A673 (cell line): ENCODE data around the gene CLUH. TPM values are rescaled to one million over a fixed set of nuclear protein-coding genes. Genes with fewer than 3 reads are reported as not detected.

Experiments
- BruUV-seq: library from RNA; stranded (reverse); fragments of 400-500 nt; replicated peaks from 2 replicates; lab custom pipeline; 2021; lab: Mats Ljungman, UMichigan
- CTCF ChIA-PET: fragments of 300-600 bp; sonication (Branson Sonifier 250); formaldehyde crosslinking; loops from one replicate; lab custom pipeline; 2022; ENCODE audit warnings: antibody characterized with exemption; lab: Charles Lee
- POLR2A ChIA-PET: fragments of 300-600 bp; sonication (Branson Sonifier 250); formaldehyde crosslinking; loops from one replicate; lab custom pipeline; 2022; ENCODE audit warnings: antibody characterized with exemption; ENCODE audit not compliant: low non-redundant PET; lab: Charles Lee
- DNase-seq: peaks from one replicate; pipeline ENCODE4 v3.0.0-alpha.2; 2015; ENCODE audit warnings: low spot score
- H3K27ac ChIP-seq: fragments of 200-600 bp; sonication (generic); 2 replicates; pipeline ENCODE4 v1.5.1; 2016; ENCODE audit warnings: mixed run types, low read depth, mild to moderate bottlenecking, mixed read lengths, antibody characterized with exemption, low read length; ENCODE audit not compliant: poor library complexity, severe bottlenecking
- H3K27me3 ChIP-seq: fragments of 200-600 bp; sonication (generic); replicated peaks from 2 replicates; pipeline ENCODE4 v1.6.1; 2017; ENCODE audit warnings: mixed run types, low read depth, mild to moderate bottlenecking, mixed read lengths, antibody characterized with exemption, low read length; ENCODE audit not compliant: insufficient read depth, poor library complexity
- H3K36me3 ChIP-seq: fragments of 200-600 bp; sonication (generic); 2 replicates; pipeline ENCODE4 v1.6.1; 2016; ENCODE audit warnings: mixed run types, mild to moderate bottlenecking, mixed read lengths, antibody characterized with exemption, low read length; ENCODE audit not compliant: insufficient read depth, poor library complexity, severe bottlenecking
- H3K4me1 ChIP-seq: fragments of 200-600 bp; sonication (generic); 2 replicates; pipeline ENCODE4 v1.6.1; 2017; ENCODE audit warnings: mixed run types, mild to moderate bottlenecking, mixed read lengths, antibody characterized with exemption, low read length; ENCODE audit not compliant: insufficient read depth, poor library complexity, severe bottlenecking
- H3K4me3 ChIP-seq: fragments of 200-600 bp; sonication (generic); 2 replicates; pipeline ENCODE4 v1.5.1; 2016; ENCODE audit warnings: low read depth, mixed run types, mild to moderate bottlenecking, mixed read lengths, low read length; ENCODE audit not compliant: poor library complexity, severe bottlenecking
- H3K9me3 ChIP-seq: fragments of 200-600 bp; sonication (generic); 2 replicates; pipeline ENCODE4 v1.6.1; 2016; ENCODE audit warnings: mixed run types, low read depth, mild to moderate bottlenecking, mixed read lengths, antibody characterized with exemption, low read length; ENCODE audit not compliant: poor library complexity, severe bottlenecking
- EZH2 ChIP-seq: fragments of 200-600 bp; sonication (generic); IDR thresholded peaks from 2 replicates; pipeline ENCODE4 v1.6.1; 2017; ENCODE audit warnings: borderline replicate concordance, low read depth, mild to moderate bottlenecking, mixed read lengths, antibody characterized with exemption, low read length; ENCODE audit not compliant: poor library complexity, severe bottlenecking
- intact Hi-C: fragments of 100-400 bp; cut with micrococcal nuclease; formaldehyde crosslinking; loops from one replicate; pipeline ENCODE4 v1.10.0; 2022; ENCODE audit not compliant: unreplicated experiment
- total RNA-seq: library from RNA; stranded (reverse); gene quantifications from 2 replicates; pipeline ENCODE4 v1.2.3, GENCODE V29; 2021
- TF ChIP-seq, protein P1 (sequence below): fragments of 300-800, 200-600 bp; sonication (generic); conservative IDR thresholded peaks from 2 replicates; pipeline ENCODE4 v1.5.1; 2017; ENCODE audit warnings: low read depth, mild to moderate bottlenecking, antibody characterized with exemption, low read length, moderate library complexity, mixed read lengths

CLUH gene
- total RNA-seq, 1 experiment from 2014 or later: 162 TPM

DNA sequence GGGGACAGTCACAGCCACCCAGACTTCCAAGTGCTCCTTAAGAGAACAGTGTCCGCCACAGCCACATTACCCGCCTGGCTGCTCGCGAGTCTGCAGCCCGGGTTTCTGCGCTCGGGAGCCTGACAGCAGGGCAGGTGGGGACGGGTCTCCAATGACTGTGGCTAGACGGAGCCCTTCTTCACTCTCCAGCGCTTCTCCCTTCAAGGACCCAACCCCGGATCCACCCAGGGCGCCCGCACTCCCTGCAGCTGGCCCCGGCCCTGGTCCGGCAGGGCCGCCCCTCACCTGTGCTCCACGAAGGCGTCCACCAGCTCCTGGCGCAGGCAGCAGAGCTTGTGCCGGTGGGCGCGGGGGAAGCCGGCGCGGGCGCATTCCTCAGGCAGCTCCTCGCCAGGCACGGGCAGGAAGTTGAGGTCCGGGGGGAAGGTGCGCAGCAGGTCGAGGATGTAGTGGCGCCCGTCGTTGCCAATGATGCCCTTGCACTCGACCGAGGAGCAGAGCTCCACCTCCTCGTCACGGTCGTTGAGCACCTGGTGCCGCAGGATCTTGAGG, 13.9 kb downstream of the CLUH start:
- Histone ChIP-seq H3K4me1 (no peaks in the 10 kb centered on the region), H3K9me3 (no peaks in the 10 kb centered on the region), H3K4me3 (no peak overlapping the region), H3K36me3 (peaks cover 76% of the 10 kb centered on the region), H3K27me3 (no peaks in the 10 kb centered on the region), H3K27ac (no peak overlapping the region)
- CTCF ChIA-PET: no interaction called here
- no TSS peak for BruUV-seq
- TF ChIP-seq EZH2: no peak
- TF ChIP-seq, protein P1, sequence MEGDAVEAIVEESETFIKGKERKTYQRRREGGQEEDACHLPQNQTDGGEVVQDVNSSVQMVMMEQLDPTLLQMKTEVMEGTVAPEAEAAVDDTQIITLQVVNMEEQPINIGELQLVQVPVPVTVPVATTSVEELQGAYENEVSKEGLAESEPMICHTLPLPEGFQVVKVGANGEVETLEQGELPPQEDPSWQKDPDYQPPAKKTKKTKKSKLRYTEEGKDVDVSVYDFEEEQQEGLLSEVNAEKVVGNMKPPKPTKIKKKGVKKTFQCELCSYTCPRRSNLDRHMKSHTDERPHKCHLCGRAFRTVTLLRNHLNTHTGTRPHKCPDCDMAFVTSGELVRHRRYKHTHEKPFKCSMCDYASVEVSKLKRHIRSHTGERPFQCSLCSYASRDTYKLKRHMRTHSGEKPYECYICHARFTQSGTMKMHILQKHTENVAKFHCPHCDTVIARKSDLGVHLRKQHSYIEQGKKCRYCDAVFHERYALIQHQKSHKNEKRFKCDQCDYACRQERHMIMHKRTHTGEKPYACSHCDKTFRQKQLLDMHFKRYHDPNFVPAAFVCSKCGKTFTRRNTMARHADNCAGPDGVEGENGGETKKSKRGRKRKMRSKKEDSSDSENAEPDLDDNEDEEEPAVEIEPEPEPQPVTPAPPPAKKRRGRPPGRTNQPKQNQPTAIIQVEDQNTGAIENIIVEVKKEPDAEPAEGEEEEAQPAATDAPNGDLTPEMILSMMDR: no peak
- POLR2A ChIA-PET: interaction anchor here (0.7 kb wide), 1 partner anchor 15 kb away, joined by 4 read pairs; no protein-coding TSS in a partner anchor
- intact Hi-C loops: no loop called here
- DNase-seq: no peak

DNA sequence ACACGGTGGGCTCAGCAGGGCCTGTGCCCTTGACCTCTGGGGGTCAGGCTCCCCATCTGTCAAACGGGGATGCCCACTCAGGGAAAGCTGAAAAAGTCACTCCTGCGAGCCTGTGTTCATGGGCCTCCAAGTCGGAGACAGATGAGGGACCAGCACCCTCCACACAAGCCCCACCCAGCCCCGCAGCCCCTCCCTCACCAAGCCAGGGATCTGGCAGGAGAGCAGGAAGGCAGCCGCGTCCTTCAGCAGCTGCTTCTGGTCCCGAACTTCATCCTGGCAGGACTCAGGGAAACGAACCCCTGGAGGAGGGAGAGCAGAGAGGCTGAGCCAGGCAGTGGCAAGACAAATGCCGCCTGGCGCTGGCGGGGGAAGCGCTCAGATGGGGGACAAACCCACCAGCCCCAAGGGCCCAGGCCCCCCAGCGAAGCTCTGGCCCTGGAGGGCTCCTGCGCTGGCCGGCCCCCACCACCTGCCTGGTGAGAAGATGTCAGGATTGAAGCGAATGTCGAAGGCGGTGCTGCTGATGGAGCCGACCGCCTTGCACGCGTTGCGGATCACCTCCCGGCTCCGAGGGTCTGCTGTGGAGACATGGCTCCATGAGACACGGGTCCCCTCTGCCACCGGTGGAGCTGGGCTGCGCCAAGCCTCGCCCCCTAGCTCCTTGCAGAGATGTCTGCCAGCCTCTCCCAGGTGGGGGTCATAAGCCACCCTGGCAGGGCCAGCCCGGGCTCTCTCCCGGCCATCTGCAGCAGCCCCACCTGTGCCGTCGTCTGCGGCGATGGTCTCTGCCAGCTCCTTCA, 15.4 kb downstream of the CLUH start:
- Histone ChIP-seq H3K4me3 (no peak overlapping the region), H3K27ac (no peak overlapping the region), H3K4me1 (no peaks in the 10 kb centered on the region), H3K27me3 (no peaks in the 10 kb centered on the region), H3K36me3 (peaks cover 75% of the 10 kb centered on the region), H3K9me3 (no peaks in the 10 kb centered on the region)
- intact Hi-C loops: no loop called here
- ChIA-PET CTCF (no interaction called here), POLR2A (no interaction called here)
- no peak for DNase-seq
- no TSS peak for BruUV-seq
- TF ChIP-seq, protein P1: no peak
- TF ChIP-seq EZH2: no peak

DNA sequence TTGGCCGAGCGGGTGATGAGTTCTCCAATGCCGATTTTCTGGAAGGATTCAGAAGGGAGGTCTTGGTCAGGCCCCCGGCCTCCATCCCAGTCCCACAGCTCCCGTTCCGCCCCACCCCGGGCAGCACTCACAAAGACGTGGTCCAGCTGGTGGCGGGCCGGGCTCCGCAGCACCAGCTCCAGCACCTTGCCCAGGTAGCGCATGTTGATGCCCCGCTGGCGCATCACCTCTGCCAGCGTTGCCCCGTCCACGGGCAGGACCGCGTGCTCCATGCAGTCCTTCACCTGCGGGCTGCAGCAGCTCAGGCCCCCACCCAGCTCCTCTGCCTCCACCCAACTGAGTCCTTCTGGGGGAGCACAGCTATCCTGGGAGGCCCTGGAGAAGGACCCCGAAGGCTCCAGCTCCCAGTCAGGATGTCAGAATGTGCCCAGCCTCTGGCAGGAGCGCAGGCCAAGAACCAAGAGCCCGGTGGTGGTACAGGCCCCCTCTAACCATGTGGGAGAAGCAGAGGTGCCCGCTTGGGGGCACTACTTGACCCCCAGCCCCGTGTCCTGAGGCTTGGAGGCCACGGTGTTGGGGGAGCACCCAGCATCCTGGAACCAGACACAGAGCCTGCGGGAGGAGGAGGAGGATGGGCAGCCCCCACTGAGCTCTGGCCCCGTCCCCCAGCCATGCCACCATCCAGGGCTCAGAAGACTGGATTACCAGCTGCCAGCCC, 16.2 kb downstream of the CLUH start:
- Histone ChIP-seq H3K27me3 (no peaks in the 10 kb centered on the region), H3K4me1 (no peaks in the 10 kb centered on the region), H3K36me3 (peaks cover 75% of the 10 kb centered on the region), H3K27ac (no peak overlapping the region), H3K4me3 (no peak overlapping the region), H3K9me3 (no peaks in the 10 kb centered on the region)
- POLR2A ChIA-PET: no interaction called here
- TF ChIP-seq, protein P1: no peak
- TF ChIP-seq EZH2: no peak
- BruUV-seq: no TSS peak
- intact Hi-C loops: no loop called here
- CTCF ChIA-PET: no interaction called here
- DNase-seq: no peak
